CD4-positive, alpha-beta T cell (primary cell): ENCODE data around the gene SFR1. TPM values are rescaled to one million over a fixed set of nuclear protein-coding genes. Genes with fewer than 3 reads are reported as not detected.

Experiments used
- ATAC-seq: fragments of 200-7000 bp; cut with Tn5 transposase; one replicate; pipeline ENCODE4 v1.10.0; 2022; ENCODE audit warnings: mild to moderate bottlenecking; ENCODE audit not compliant: poor library complexity
- CTCF ChIA-PET: fragments of 350-600 bp; sonication (Branson Sonifier 250); formaldehyde crosslinking; loops from one replicate; lab custom pipeline; 2021; ENCODE audit warnings: antibody characterized with exemption, inconsistent platforms; lab: Charles Lee
- POLR2A ChIA-PET: fragments of 350-600 bp; sonication (Branson Sonifier 250); formaldehyde crosslinking; loops from one replicate; lab custom pipeline; 2021; ENCODE audit warnings: antibody characterized with exemption, inconsistent platforms; lab: Charles Lee
- DNase-seq, 14 experiments: peaks; one replicate each; pipeline ENCODE4 v3.0.0-alpha.2; 2013 to 2020; ENCODE audit warnings: mixed read lengths in 2 of 14
- H3K27ac ChIP-seq, 2 donors: one replicate each; pipeline versions ENCODE4 v1.5.1 to v1.7.0; 2013; ENCODE audit warnings: low read length in 2 of 2, low read depth in 1 of 2, mild to moderate bottlenecking in 1 of 2
- H3K27me3 ChIP-seq, 2 experiments: 1 replicate in 1 of 2; 2 replicates in 1 of 2; pipeline versions ENCODE4 v1.6.1 to v1.7.0; 2013; ENCODE audit warnings: low read length in 2 of 2, control low read depth in 1 of 2, mild to moderate bottlenecking in 1 of 2, moderate library complexity in 1 of 2; ENCODE audit not compliant: insufficient read depth in 2 of 2, control insufficient read depth in 1 of 2
- H3K36me3 ChIP-seq: one replicate; pipeline ENCODE4 v1.6.1; 2013; ENCODE audit warnings: low read length, control low read depth; ENCODE audit not compliant: insufficient read depth
- H3K4me1 ChIP-seq: one replicate; pipeline ENCODE4 v1.6.1; 2013; ENCODE audit warnings: low read length, control low read depth; ENCODE audit not compliant: insufficient read depth
- H3K4me3 ChIP-seq: one replicate; pipeline ENCODE4 v1.5.1; 2013; ENCODE audit warnings: mild to moderate bottlenecking, low read length, moderate library complexity
- H3K9me3 ChIP-seq, 2 experiments: 1 replicate in 1 of 2; 2 replicates in 1 of 2; pipeline versions ENCODE4 v1.6.1 to v1.7.0; 2013; ENCODE audit warnings: low read length in 2 of 2, mild to moderate bottlenecking in 2 of 2, control low read depth in 1 of 2, moderate library complexity in 1 of 2; ENCODE audit not compliant: control insufficient read depth in 1 of 2, insufficient read depth in 1 of 2
- H3K27ac Mint-ChIP-seq: one replicate; pipeline ENCODE4 v1.8.0; 2020; ENCODE audit warnings: mixed read lengths
- H3K27me3 Mint-ChIP-seq: one replicate; pipeline ENCODE4 v1.8.0; 2021; ENCODE audit warnings: mixed read lengths
- H3K36me3 Mint-ChIP-seq: one replicate; pipeline ENCODE4 v1.8.0; 2021; ENCODE audit warnings: low read depth, mixed read lengths
- H3K4me1 Mint-ChIP-seq: one replicate; pipeline ENCODE4 v1.8.0; 2021; ENCODE audit warnings: low read depth, mixed read lengths
- H3K4me3 Mint-ChIP-seq: one replicate; pipeline ENCODE4 v1.8.0; 2020; ENCODE audit warnings: mild to moderate bottlenecking, mixed read lengths
- H3K9me3 Mint-ChIP-seq: one replicate; pipeline ENCODE4 v1.8.0; 2020; ENCODE audit warnings: mixed read lengths
- CTCF ChIP-seq: fragments of 200-600 bp; IDR thresholded peaks from one replicate; pipeline ENCODE4 v1.8.0; 2022; ENCODE audit warnings: antibody characterized with exemption, mild to moderate bottlenecking
- intact Hi-C, 2 experiments: fragments of 100-400 bp; cut with DNase I in 1 of 2; cut with micrococcal nuclease in 1 of 2; formaldehyde crosslinking; loops; one replicate each; pipeline versions ENCODE4 v1.15.1 to v1.9.0; 2023 to 2025; cut with DNase I, micrococcal nuclease
- total RNA-seq, 174 experiments: library from RNA in 2 of 174; stranded (reverse) in 2 of 174; gene quantifications; one replicate each; pipeline ENCODE4 v1.2.3 and lab custom pipeline; 2021 to 2026

SFR1 gene
- total RNA-seq, 2 experiments from 2014 or later: 7.2 to 7.7 TPM

- no peaks in the 10 kb centered on the region for H3K4me1 Mint-ChIP-seq
- CTCF ChIA-PET: interaction anchor here (1.4 kb wide), 1 partner anchor 9 kb away, joined by 4 read pairs; no protein-coding TSS in a partner anchor
- no peaks in the 10 kb centered on the region for H3K9me3 ChIP-seq
- H3K36me3 ChIP-seq: no peaks in the 10 kb centered on the region
- H3K4me3 ChIP-seq: no peak overlapping the region
- H3K27me3 ChIP-seq: peaks cover 0 to 6% of the 10 kb centered on the region in 2 experiments
- H3K27ac Mint-ChIP-seq: no peak overlapping the region
- no peaks in the 10 kb centered on the region for H3K9me3 Mint-ChIP-seq
- H3K4me3 Mint-ChIP-seq: no peak overlapping the region
- no peak for TF ChIP-seq CTCF
- ATAC-seq: no peak
- POLR2A ChIA-PET: interaction anchor here (1.1 kb wide), 1 partner anchor 21 kb away, joined by 5 read pairs; the partner anchor contains the start of gene SFR1
- no peak overlapping the region for H3K27ac ChIP-seq
- no peaks in the 10 kb centered on the region for H3K27me3 Mint-ChIP-seq
- intact Hi-C loops: no loop called here
- no peak for DNase-seq
- H3K4me1 ChIP-seq: no peaks in the 10 kb centered on the region
- H3K36me3 Mint-ChIP-seq: no peaks in the 10 kb centered on the region
Observed at GRCh38 chr10:104100795-104101194, 21.2 kb upstream of the SFR1 start.

GRCh38 chr10:104101902-104102301 lies 20.1 kb upstream of the SFR1 start:
- DNase-seq (no peak), ATAC-seq (no peak)
- Histone ChIP-seq H3K36me3 (no peaks in the 10 kb centered on the region), H3K4me3 (no peak overlapping the region), H3K27me3 (peaks cover 0 to 6% of the 10 kb centered on the region in 2 experiments), H3K9me3 (no peaks in the 10 kb centered on the region), H3K4me1 (no peaks in the 10 kb centered on the region), H3K27ac (no peak overlapping the region)
- no peak for TF ChIP-seq CTCF
- ChIA-PET CTCF (no interaction called here), POLR2A (no interaction called here)
- Mint-ChIP-seq H3K27ac (no peak overlapping the region), H3K36me3 (no peaks in the 10 kb centered on the region), H3K9me3 (no peaks in the 10 kb centered on the region), H3K4me3 (no peak overlapping the region), H3K4me1 (no peaks in the 10 kb centered on the region), H3K27me3 (no peaks in the 10 kb centered on the region)
- intact Hi-C loops: no loop called here

GRCh38 chr10:104103956-104104355 lies 18.0 kb upstream of the SFR1 start:
- ChIA-PET POLR2A (interaction anchor here (0.9 kb wide), 1 partner anchor 17 kb away, joined by 5 read pairs; the partner anchor contains the start of gene SFR1), CTCF (interaction anchor here (0.5 kb wide), 1 partner anchor 307 kb away, joined by 3 read pairs; no protein-coding TSS in a partner anchor)
- no peaks in the 10 kb centered on the region for H3K36me3 ChIP-seq

More at GRCh38 chr10:104103956-104104355, 18.0 kb upstream of the SFR1 start:
- Mint-ChIP-seq H3K9me3 (no peaks in the 10 kb centered on the region), H3K36me3 (no peaks in the 10 kb centered on the region), H3K27ac (no peak overlapping the region), H3K27me3 (no peaks in the 10 kb centered on the region), H3K4me3 (no peak overlapping the region), H3K4me1 (no peaks in the 10 kb centered on the region)
- no peak for DNase-seq
- H3K27ac ChIP-seq: no peak overlapping the region
- H3K9me3 ChIP-seq: no peaks in the 10 kb centered on the region
- H3K4me1 ChIP-seq: no peaks in the 10 kb centered on the region
- intact Hi-C loops: no loop called here
- TF ChIP-seq CTCF: no peak
- H3K4me3 ChIP-seq: no peak overlapping the region
- H3K27me3 ChIP-seq: peaks cover 0 to 4% of the 10 kb centered on the region in 2 experiments
- no peak for ATAC-seq
